ENCODE results near the gene ATP10D. TPM values are rescaled to one million over a fixed set of nuclear protein-coding genes. Genes with fewer than 3 reads are reported as not detected.

The ATP10D gene
- 23.1 and 33.2 TPM in 2 replicates for total RNA-seq

GRCh38 chr4:47485047-47485692 is at the start of gene ATP10D:
Gene ATP10D (plus strand): TSS chr4:47485275. CDS start chr4:47512541, 27,266 bp downstream.

GRCh38 chr4:47463235-47463956 is 21.7 kb upstream of the ATP10D start, which contains the start of gene COMMD8:
Gene COMMD8 (minus strand): TSS chr4:47463702. CDS start chr4:47463651, 51 bp downstream.

Other genes starting within 250 kb of the ATP10D start
- gene COMMD8, start 21.6 kb upstream of the ATP10D start, total RNA-seq: 28.5 and 36.5 TPM in 2 replicates